SW480 (cell line): Measurements from ENCODE around the gene GRM7.

Experiments
- DNase-seq: peaks from one replicate; pipeline ENCODE4 v3.0.0-alpha.2; 2016; ENCODE audit warnings: low spot score

Gene GRM7

DNA sequence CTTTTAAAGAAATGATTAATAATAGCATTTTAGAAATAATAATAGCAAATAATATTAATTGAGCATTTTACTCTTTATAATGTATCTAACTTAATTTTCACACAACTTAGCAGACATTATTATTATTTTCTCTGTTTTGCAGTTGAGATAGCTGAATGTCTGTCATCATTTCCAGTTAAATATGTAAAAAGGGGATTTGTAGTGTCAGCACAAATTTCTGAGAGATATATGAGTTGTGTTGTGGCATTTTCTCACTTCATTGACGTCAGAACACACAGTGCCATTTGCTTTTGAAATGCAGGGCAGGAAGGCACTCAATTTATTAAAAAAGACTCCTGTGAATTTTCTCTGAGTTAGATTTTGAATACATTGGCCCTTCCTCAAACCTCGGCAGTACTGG, 111.0 kb downstream of the GRM7 start:
- DNase-seq: no peak

DNA sequence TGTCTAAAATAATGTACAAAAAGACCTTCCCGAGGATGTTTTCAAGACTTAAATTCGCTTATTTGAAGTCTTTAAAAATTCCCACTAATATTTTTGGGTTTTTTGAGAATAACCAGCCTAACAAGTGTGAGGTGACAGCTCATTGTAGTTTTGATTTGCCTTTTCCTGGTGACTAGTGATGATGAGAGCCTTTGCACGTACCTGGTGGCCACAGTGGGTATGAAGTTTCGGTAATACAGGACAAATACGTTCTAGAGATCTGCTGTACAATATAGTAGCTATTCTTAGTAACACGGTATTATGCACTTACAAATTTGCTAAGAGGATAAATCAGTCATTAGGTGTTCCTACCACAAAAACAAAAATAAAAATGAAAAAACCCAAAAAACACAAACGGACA, 124.9 kb downstream of the GRM7 start:
- DNase-seq: no peak

DNA sequence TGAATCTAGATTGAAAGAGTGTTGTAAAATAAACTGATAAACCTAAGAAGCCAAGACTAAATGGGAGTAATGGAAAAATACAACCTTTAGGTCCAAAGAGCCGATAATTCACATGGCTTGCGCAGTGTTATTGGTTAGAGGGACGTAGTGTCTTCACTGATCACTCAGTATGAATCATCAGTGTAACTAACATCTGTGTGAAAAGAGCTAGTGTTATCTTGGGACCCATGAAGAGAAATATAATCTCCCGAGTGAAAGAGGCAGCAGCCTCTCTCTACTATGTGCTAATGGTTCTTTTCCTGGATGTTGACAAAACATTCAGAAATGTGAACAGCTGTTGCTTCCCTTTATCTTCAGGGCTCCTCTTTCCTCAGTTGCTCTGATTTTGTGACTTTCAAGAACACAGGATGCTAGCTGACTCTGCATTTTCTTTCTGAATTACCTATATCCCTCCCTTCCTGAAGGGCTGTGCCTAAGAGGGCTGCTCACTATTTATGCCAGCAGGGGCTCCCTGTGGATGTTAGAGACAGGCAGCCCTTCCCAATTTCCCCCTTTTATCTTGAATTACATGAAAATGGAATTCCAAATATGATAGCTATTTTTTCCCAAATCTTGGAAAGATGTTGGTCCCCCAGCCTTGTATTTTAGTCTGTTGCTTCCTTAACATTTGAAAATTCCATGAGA, 128.8 kb downstream of the GRM7 start:
- DNase-seq: no peak

DNA sequence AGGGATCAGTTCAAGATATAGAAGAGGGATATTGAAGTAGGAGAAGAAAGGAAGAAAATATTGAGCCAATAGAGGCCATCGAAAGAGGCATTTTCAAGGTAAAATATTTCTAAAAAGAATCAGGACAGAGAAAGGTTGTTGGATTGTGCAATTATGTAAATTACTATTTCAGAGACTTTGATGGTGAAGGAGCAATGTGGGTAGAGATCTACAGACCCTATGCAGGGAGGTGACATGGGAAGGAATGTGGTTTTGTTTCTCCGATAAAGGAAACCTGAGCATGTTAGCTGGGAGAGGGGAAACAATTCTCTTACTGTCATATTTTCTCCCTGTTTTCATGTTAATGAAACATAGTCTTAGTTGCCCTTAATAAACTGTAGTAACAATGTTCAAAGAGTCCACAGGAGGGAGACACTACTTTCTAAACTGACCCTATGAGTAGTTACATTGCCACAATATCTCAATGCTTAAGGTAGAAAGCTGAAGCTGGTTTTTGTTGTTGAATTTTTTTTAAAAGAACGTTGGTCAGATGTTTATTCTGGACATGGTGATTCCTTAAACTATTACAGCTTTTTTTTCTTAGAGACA, 133.3 kb downstream of the GRM7 start:
- peak; percentile 5 for DNase-seq

DNA sequence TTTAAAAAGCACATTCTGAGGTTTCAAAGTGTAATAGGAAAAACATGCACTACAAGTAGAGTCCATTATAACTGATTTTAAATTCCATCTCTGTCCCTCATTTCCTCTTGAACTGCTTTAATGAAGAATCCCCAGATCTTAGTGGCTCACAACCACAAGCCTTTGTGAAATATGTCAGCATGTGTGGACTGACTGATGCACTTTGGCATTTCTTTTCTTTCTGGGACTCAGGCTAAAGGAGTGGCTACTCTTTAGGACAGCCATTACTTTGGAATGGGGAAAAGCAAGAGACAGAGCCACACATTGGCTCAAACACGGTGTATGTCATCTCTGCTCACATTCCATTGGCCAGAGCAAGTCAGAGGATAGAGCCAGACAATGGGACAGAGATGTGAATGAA, 139.6 kb downstream of the GRM7 start:
- no peak for DNase-seq

DNA sequence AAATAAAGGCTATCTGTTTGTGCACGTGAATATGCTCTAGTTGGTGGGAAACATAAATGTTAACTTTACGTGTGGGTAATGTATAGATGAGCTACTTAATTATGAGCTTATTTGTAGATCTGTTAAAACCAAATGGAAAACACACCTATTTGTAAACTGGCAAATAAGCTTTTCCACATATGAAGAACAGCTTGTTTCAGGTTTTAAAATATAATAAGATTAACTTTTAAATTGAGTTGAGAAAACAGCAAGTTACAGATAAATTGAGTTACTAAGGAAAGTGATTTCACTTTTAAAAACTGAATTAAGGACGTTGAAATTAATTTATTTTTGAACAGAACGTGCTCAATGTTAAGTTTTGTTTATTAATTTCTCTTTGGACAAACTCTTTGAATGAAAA, 140.5 kb downstream of the GRM7 start:
- no peak for DNase-seq

DNA sequence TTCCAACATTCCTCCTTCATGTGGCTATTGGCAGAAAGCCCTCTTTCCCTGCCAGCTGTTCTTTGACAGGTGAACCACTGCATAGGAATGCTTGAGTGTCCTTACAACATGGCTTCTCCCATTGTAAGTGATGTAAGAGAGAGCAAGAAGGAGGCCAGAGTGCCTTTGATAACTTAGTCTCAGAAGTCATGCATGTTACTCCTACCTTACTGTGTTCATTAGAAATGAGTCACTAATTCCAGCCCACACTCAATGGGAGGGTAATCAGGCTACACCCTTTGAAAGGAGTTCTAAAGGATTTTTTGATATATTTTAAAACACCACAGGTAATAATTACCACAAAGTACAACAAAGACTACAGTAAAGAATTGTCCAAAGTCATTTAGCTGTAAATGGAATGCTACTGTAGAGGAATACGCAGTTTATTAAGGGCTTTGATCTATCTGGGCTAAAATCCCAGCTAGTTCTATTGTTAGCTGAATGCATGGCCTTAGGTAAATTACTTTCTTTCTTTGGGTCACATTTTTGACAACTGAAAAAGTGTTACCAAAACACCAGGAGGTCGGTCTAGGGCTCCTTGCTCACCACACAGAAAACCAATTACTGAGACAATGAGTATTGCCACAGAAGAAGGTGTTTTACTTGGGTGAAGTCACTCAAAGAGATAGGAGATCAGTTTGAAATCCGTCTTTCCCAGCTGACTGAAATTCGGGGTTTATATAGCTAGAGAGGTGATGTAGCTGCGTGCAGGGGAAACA, 154.9 kb downstream of the GRM7 start:
- peak; percentile 13 for DNase-seq

DNA sequence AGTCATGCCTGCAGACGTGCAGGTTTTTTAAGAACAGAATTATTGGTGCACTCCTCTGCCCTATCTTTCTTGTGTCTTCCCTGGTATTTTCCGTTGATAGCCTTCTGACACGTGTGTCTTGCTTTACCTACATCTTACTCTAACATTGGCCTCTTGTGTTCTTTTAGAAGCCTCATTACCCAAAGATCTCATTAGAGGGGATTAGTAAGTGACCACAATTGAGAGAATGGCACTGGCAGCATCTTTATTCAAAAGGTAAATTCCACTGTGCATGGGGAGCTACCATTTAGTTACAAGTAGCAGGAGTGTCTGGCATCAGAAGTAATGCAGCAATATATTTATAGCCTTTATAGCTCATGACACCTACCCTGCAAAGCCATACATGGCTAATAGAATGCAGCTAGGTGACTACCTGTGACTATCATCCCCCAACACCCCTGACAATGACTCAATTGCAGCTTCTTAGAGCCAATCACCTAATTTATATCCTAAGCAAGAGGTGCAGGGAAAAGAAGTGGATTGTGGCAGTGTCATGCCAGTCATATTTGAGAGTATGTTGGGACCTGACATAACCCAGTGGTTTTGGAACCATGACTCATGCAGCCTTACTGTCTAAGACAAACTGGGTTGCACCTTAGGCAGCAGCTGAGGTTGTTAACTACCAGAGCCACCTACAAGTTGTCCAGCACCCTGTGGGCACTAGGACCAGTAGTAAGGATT, 164.8 kb downstream of the GRM7 start:
- DNase-seq: no peak

DNA sequence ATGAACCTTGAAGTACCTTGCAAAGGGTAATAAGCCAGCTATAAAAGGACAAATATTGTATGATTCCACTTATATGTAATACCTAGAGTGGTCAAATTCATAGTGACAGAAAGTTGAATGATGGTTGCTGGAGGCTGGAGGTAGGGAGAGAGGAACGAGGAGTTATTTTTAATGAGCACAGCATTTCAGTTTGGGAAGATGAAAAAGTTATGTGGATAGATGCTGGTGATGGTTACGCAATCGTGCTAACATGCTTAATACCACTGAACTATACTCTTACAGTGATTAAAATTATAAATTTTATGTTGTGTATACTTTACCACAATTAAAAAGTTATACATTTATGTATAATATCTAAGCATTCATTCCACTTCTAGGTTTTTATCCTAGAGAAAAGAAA, 168.6 kb downstream of the GRM7 start:
- DNase-seq: no peak

DNA sequence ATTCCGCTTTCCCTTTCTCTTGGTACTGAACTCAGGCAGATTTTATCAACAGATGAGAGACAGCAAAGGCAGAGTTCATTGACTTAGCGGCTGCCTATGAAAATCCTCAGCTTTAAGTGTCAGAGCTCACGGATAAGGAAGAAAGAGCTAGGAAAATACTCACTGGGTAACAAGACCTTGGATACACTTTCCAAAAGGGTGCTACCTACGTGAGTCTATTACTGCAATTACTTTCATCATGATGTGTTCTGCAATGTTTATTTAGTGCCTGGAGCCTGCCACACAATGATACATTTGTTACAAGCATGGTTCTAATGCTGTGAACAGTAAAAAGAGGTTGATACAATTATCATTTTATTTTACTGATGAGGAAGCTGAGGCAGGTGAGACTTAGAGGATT, 177.5 kb downstream of the GRM7 start:
- no peak for DNase-seq

DNA sequence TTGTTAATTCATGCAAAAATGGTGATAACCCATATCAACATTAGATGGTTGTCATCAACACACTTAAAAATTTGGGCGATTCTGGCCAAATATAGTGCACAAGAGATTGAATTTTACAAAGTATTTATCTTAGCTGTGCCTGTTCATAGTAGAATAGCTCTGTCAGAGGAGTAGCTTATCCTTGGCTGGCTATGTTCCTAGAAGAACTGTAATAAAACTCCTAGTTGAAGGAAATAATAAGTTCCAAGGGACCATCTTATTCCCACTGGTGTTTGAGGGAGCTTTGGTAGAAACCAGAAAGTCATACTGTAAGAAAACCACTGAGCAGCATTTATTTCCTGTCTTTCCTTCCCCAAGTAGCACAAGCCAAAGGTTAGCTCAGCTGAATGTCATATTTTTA, 201.8 kb downstream of the GRM7 start:
- no peak for DNase-seq

DNA sequence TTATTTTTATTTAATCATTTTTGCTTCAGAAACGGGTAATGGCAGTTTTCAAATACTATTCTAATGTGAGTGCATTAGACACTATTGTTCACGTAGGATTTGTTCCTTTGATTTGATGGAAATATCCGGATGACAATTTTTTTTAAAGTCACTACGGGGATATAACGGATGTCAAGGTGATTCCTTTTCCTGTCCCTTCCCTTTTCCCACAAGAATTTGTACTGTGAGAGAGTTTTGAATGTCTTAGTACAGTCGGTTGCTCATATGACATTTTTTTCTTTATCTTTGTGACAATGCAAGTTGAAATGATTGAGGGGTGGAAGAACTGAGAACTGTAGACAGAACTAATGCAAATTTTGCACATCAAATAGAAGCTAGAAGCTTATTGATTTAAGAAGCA, 209.5 kb downstream of the GRM7 start:
- DNase-seq: no peak

DNA sequence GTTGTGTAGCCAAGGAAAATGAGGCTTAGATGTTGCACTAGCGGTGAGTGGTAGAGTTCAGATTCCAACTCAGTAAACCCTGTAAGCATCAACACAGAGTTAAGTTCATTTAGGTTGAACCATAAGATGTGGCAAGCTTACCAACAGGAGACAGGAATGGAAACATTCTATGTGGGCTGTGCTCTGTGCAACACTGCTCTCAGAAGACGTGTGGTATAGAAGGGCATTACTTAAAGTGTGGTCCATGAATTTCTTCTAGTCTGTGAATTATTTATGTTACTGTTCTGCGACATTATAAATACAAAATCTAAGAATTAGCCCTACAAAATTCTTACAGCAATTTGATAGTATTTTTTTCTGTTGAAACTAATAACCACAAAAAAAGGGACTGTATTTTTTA, 213.3 kb downstream of the GRM7 start:
- DNase-seq: no peak

DNA sequence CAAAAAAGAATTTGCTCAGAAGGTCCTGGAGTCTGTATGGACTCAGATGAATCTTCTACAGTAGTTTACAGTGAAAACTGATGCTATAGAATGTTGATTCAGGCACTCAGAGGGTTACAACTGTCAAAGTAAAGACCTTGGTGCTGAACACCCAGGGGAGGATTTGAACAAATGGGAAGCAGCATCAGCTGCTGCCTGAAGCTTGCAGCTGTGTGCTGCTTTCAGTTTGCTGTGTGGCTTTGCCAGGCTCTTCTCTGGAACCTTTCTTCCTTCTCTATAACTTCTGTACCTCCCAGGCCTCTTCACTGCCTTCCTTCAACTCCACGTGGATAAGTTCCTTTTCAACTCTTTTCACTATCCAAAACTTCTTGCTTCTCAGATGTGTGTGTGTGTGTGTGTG, 214.2 kb downstream of the GRM7 start:
- no peak for DNase-seq

DNA sequence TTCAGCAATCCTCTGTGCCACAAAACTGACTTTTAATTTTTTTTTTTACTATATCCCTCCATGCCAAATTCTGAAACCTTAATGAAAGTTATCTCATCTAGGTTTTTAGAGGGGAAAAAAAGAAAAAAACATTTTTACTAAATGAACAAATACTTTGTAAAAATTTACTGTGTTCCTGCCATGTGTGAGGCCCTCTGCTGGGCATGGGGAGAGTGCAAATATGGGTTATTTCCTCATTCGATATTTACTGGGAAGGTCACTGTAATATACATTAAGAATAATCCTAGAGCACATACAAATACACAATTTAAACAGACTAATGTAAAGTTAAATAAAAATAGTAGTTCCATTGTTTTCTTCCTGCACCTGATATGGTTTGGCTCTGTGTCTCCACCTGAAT, 215.0 kb downstream of the GRM7 start:
- no peak for DNase-seq

DNA sequence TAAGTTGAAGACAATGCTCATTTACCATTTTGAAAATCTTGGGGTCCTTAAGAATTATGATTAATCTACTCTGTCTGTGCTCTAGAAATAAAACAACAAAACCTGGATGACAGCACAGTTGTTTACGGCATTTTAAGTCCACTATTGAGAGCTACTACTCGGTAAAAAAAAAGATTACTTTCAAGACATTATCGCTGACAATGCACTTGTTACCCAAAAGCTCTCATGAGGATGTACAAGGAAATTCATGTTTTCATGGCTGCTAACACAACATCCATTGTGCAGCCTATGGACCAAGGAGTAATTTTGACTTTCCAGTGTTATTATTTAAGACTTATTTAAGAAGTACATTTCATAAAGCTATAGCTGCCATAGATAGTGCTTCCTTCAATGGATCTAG, 221.3 kb downstream of the GRM7 start:
- no peak for DNase-seq

DNA sequence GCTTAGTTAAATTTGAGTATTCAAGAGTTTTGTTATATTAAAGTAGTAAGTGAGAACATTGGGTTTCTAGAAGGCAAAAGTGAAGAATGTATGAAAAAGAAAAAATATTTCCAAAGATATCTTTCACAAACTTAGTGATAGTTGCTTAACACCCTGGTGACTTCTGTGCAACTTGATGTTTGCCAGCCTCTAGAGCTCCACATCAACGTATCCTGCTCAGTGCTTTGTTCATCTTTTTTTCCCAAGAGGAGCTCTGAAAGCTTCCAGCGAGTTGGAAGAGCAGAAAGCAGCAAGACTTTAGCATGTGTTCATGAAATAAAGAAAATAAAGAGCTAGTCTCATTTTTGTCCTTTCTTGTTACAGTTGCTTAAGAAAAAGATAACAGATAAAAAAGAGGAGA, 225.5 kb downstream of the GRM7 start:
- no peak for DNase-seq

DNA sequence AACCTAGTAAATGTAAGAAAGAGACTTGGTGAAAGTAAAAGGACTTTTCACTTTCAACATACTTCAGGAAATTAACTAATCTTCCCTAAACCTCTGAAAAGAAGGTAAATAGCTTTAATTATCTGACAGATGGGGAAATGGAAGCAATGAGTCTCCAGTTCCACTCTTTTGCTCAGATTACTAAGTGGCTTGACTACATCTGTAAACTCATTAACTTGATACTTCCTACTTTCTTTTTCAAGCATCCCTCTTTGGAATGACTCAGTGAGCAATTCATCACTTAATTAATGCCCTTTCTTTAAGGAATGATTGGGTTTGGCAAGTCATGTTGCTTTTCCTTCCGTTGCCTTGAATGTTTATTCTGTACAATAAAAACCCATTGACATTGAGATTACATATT, 234.2 kb downstream of the GRM7 start:
- no peak for DNase-seq

DNA sequence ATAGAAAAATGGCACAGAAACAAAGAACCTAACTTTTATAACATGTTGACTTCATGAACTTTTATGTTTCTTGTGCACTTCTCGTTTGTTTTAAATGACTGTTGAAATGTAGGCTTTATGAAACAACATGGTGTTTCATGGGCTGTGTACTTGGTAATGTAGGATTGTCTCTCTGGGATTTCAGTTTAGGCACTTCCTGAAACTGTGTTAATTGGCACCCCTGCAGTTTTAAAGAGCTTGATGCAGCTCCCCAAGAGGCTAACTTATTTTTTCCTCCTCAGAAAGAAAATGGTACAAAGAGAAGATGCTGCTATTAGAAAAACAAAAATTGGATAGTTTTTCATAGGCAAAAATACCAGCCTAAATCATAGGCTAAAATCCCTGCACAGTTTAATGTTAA, 239.2 kb downstream of the GRM7 start:
- no peak for DNase-seq

DNA sequence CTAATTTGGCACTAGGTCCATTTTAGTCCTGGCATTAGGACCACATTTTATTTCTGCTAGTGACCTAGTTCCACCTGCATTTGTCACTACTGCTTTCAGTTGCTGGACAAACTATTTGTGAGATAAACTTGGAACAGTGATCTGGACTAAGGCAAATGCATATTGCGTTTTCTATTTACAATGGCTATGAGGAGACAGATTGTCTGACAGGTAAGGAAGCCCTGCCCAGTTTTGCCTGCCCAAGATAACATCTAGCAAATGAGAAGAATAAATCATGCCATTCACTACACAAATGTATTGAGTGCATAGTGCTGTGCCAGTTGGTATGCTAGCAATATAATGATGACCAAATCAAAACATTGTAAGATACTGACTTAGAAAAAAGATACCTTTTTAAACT, 245.7 kb downstream of the GRM7 start:
- no peak for DNase-seq

DNA sequence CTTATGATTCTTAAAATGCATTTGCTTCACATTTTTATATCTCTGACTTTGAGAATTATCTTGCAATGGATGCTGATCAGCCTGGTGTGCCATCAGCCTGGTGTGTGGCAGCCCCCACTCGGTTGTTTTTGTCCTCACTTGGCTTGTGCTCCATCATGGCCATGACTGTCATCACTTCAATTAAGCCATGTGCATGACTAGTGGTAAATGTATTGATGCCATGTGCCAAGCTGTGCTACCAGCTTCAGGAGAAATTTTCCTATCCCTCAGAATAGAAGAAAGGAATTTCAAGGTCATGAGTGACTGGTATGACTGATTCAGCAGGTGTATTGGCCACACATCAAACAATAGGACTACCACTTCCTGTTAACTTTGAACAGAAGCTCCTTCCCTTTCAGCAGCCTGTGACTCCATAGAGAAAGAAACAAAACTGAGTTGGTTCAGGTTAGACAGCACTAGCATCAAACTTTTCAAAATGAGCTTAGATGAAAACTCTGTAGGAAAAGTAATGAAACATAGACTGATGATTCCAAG, 251.7 kb downstream of the GRM7 start:
- peak; percentile 1 for DNase-seq

DNA sequence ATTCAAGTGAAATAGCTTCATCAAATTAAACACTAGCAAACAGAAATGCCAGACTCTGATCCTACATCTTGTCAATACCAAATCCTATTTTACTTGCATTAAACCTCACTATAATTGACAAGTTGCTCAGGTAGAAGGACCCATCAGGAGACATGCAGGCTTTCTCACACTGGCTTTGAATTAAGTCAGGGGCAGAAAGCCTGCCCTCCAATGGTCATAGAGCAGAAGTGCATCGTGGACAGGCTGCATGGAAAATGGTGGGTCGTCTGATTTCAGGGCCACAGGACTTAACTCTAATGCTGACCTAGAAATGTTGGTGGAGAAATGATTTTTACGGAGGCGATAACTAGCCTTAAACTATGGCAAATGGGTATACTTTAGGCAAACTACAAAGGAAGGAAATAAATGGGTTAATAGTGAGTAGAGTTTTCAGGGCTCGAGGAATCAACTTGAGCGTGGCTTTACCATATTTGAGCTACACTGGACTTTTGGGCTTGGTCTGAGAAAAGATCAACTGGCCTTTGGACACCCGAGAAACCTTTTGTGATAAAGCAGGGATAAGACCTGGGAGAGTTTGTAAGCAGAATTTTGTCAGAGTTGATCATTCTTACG, 283.9 kb downstream of the GRM7 start:
- DNase-seq: peak; percentile 26
